WERI-Rb-1 (cell line): ENCODE results near the gene TSNAX.

Source experiments
- DNase-seq: peaks from one replicate; pipeline ENCODE4 v3.0.0-alpha.2; 2020
- H3K27ac ChIP-seq: fragments of 250-450 bp; sonication (Bioruptor Pico); 2 replicates; pipeline ENCODE4 v1.5.1; 2020; ENCODE audit warnings: mild to moderate bottlenecking, moderate library complexity
- H3K27me3 ChIP-seq: fragments of 250-450 bp; sonication (Bioruptor Pico); 2 replicates; pipeline ENCODE4 v1.5.1; 2021; ENCODE audit warnings: mild to moderate bottlenecking, low read depth, moderate library complexity; ENCODE audit not compliant: insufficient read depth, severe bottlenecking
- H3K36me3 ChIP-seq: fragments of 250-450 bp; sonication (Bioruptor Pico); 2 replicates; pipeline ENCODE4 v1.5.1; 2020; ENCODE audit warnings: mild to moderate bottlenecking, moderate library complexity
- H3K4me3 ChIP-seq: 2 replicates; pipeline ENCODE4 v1.5.1; 2011; ENCODE audit warnings: low read depth, mild to moderate bottlenecking, control low read depth, low read length
- H3K9me3 ChIP-seq: fragments of 250-450 bp; sonication (Bioruptor Pico); 2 replicates; pipeline ENCODE4 v1.5.1; 2021; ENCODE audit warnings: mild to moderate bottlenecking, moderate library complexity; ENCODE audit not compliant: severe bottlenecking
- CTCF ChIP-seq: IDR thresholded peaks from 2 replicates; pipeline ENCODE4 v1.5.1; 2011; ENCODE audit warnings: low read depth, mild to moderate bottlenecking, control low read depth, inconsistent platforms, low read length

TSNAX gene

DNA sequence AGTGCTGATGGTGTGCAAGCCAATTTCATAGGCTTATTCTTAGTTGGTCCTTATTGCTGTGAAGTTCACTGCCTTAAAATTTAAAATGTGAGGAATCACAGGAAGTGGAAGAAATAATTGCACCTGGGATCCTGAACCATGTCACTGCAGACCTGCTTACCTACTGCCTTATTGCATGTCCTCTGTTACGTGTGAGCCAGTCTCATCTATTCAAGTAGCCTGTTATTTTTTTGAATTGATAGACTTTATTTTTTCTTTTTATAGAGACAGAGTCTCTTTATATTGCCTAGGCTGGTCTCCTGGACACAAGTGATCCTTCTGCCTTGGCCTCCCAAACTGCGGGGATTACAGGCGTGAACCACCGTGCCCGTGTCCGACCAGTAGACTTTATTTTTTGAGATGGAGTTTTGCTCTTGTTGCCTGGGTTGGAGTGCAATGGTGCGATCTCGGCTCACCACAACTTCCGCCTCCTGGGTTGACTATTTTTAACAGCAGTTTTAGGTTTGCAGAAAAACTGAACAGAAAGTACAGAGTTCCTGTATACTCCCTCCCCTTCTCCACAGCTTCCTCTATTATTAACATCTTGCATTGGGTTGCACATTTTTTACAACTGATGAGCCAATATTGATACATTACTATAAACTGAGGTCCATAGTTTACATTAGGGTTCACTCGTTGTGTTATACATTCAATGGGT lies 84.1 kb downstream of the TSNAX start:
- TF ChIP-seq CTCF, result no peak
- DNase-seq, result no peak
- H3K4me3 ChIP-seq, result no peak overlapping the region
- H3K27ac ChIP-seq, result no peak overlapping the region
- H3K36me3 ChIP-seq, result no peaks in the 10 kb centered on the region
- H3K9me3 ChIP-seq, result no peaks in the 10 kb centered on the region
- no peaks in the 10 kb centered on the region for H3K27me3 ChIP-seq

DNA sequence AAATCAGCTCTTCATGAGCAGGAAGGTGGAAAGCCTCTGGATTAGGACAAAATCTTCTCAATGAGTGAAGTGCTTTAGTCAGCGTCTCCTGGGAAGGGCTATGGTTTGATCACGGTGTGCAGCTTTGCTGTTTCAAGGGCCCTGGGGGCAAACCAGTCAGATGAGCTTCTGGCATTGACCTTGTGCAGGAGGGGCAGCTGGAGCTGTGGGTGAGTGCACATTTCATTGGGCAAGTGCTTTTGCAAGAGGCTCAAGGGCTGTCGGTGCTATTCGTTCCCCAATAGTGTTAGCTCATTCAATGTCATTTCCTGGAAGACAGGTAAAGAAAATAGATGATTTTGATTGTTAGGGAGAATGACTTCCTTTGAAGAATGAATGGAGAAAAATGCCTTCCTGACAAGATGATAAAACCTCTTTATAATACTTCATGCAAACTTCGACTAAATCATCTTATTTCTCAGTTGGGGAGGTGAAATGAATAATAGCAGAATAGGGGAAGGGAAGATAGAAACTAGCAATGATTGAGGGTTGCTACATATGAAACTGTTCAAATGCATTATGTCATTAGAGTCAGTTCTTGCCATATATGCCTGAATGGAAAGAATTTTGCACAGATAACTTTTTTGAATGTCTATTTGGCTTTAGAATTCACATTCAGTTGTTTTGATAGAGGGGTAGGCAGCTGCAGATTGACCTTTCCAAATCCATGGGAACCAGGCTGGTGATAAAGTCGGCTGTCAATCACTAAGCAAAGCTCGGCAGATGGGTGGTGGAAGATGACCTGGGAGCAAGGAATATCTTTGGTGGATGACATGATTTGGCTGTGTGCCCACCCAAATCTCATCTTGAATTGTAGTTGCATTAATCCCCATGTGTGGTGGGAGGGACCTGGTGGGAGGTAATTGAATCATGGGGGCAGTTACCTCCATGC lies 85.2 kb downstream of the TSNAX start:
- Histone ChIP-seq H3K4me3 (no peak overlapping the region), H3K27ac (no peak overlapping the region), H3K27me3 (no peaks in the 10 kb centered on the region), H3K9me3 (no peaks in the 10 kb centered on the region), H3K36me3 (no peaks in the 10 kb centered on the region)
- no peak for TF ChIP-seq CTCF
- DNase-seq, result peak; percentile 41
